Esophagus squamous epithelium (tissue), 5 donors: Measurements from ENCODE around the gene NRXN3. TPM values are rescaled to one million over a fixed set of nuclear protein-coding genes. Genes with fewer than 3 reads are reported as not detected.

Experiments
- DNase-seq: peaks from one replicate; lab custom pipeline; 2025; lab: John Stamatoyannopoulos, UW
- H3K27ac ChIP-seq, 4 donors: fragments of 200-600 bp; sonication (generic); one replicate each; pipeline ENCODE4 v1.5.1; 2016 to 2019; ENCODE audit warnings: mild to moderate bottlenecking in 1 of 4
- H3K27me3 ChIP-seq, 4 donors: fragments of 200-600 bp; sonication (generic); 1 replicate in 3 of 4; 2 replicates in 1 of 4; pipeline versions ENCODE4 v1.5.1 to v1.6.0; 2017 to 2021; ENCODE audit warnings: antibody characterized with exemption in 1 of 4
- H3K36me3 ChIP-seq, 3 donors: fragments of 200-600 bp; sonication (generic); one replicate each; pipeline ENCODE4 v1.5.1; 2016 to 2019
- H3K4me1 ChIP-seq, 3 donors: fragments of 200-600 bp; sonication (generic); one replicate each; pipeline ENCODE4 v1.5.1; 2017 to 2019
- H3K4me3 ChIP-seq, 4 donors: fragments of 200-600 bp; sonication (generic); 1 replicate in 3 of 4; 2 replicates in 1 of 4; pipeline ENCODE4 v1.5.1; 2016 to 2019; ENCODE audit warnings: mild to moderate bottlenecking in 2 of 4, moderate library complexity in 1 of 4
- H3K9me3 ChIP-seq, 3 donors: fragments of 200-600 bp; sonication (generic); one replicate each; pipeline ENCODE4 v1.5.1; 2016 to 2019
- CTCF ChIP-seq, 6 experiments: fragments of 450-650 bp in 4 of 6; fragments of 200-600 bp in 2 of 6; sonication (generic) in 2 of 6; IDR thresholded peaks; one replicate each; pipeline ENCODE4 v1.5.1; 2016 to 2019; ENCODE audit warnings: antibody characterized with exemption in 6 of 6, mild to moderate bottlenecking in 4 of 6, moderate library complexity in 4 of 6
- POLR2A ChIP-seq, 4 donors: fragments of 450-650 bp; IDR thresholded peaks; one replicate each; pipeline ENCODE4 v1.6.1; 2017; ENCODE audit warnings: antibody characterized with exemption in 4 of 4, mild to moderate bottlenecking in 4 of 4, moderate library complexity in 3 of 4
- WGBS, 2 donors: methylation state at CpG; one replicate each; pipeline ENCODE4 v1.1.5; 2018; 5-methylcytosine and 5-hydroxymethylcytosine counted together
- intact Hi-C: fragments of 100-400 bp; cut with DNase I; formaldehyde crosslinking; loops from one replicate; pipeline ENCODE4 v1.15.0; 2022
- total RNA-seq, 4 donors: library from RNA; depleted of rRNA; stranded (reverse); fragments of >200 nt; gene quantifications; one replicate each; pipeline ENCODE4 v1.1.0, GENCODE V29; 2016
- donor health status: DM: yes; HTN: yes; CAD: no.

NRXN3 gene
- total RNA-seq, 4 donors from 2014 or later, result 0.30 to 15.8 (median 1.5) TPM

GRCh38 chr14:79468486-79468885 lies 1298.3 kb downstream of the NRXN3 start:
- DNase-seq, result no peak
- no peaks in the 10 kb centered on the region for H3K36me3 ChIP-seq
- no peak overlapping the region for H3K4me3 ChIP-seq
- H3K27ac ChIP-seq, result no peak overlapping the region
- TF ChIP-seq CTCF (IDR thresholded peaks at IDR 0.05), result no peak
- no peak for TF ChIP-seq POLR2A (IDR thresholded peaks at IDR 0.05)
- 77 to 92% methylated on average over 3 of the region's 3 CpGs for WGBS, 2 donors
- intact Hi-C loops, result no loop called here
- H3K9me3 ChIP-seq, result no peaks in the 10 kb centered on the region
- H3K27me3 ChIP-seq, result no peaks in the 10 kb centered on the region
- H3K4me1 ChIP-seq, result no peaks in the 10 kb centered on the region

GRCh38 chr14:79473651-79474050 lies 1303.5 kb downstream of the NRXN3 start:
- intact Hi-C loops, result no loop called here
- no peak for DNase-seq
- 69 to 88% methylated on average over 5 of the region's 5 CpGs for WGBS, 2 donors
- no peak for TF ChIP-seq CTCF (IDR thresholded peaks at IDR 0.05)
- Histone ChIP-seq H3K36me3 (no peaks in the 10 kb centered on the region), H3K4me3 (no peak overlapping the region), H3K27me3 (no peaks in the 10 kb centered on the region), H3K4me1 (no peaks in the 10 kb centered on the region), H3K27ac (no peak overlapping the region), H3K9me3 (no peaks in the 10 kb centered on the region)

GRCh38 chr14:79475887-79476532 lies 1305.8 kb downstream of the NRXN3 start:
- Histone ChIP-seq H3K9me3 (no peaks in the 10 kb centered on the region), H3K36me3 (no peaks in the 10 kb centered on the region), H3K27ac (no peak overlapping the region), H3K27me3 (no peaks in the 10 kb centered on the region), H3K4me1 (no peaks in the 10 kb centered on the region), H3K4me3 (no peak overlapping the region)
- WGBS, 2 donors, result 62 to 69% methylated on average over 6 of the region's 6 CpGs
- DNase-seq, result no peak
- intact Hi-C loops, result no loop called here
- TF ChIP-seq POLR2A (IDR thresholded peaks at IDR 0.05) (no peak), CTCF (IDR thresholded peaks at IDR 0.05) (no peak)

- WGBS, 2 donors, result 86 to 88% methylated on average over 2 of the region's 2 CpGs
- H3K27ac ChIP-seq, result no peak overlapping the region
- H3K27me3 ChIP-seq, result no peaks in the 10 kb centered on the region
- no peak overlapping the region for H3K4me3 ChIP-seq
- TF ChIP-seq POLR2A (IDR thresholded peaks at IDR 0.05) (no peak), CTCF (IDR thresholded peaks at IDR 0.05) (no peak)
- intact Hi-C loops, result no loop called here
- H3K36me3 ChIP-seq, result no peaks in the 10 kb centered on the region
- H3K4me1 ChIP-seq, result no peaks in the 10 kb centered on the region
- DNase-seq, result no peak
- H3K9me3 ChIP-seq, result no peaks in the 10 kb centered on the region
Observed at GRCh38 chr14:79476552-79476951, 1306.4 kb downstream of the NRXN3 start.

GRCh38 chr14:79480212-79480611 lies 1310.0 kb downstream of the NRXN3 start:
- 88 to 92% methylated on average over 5 of the region's 5 CpGs for WGBS, 2 donors
- no peaks in the 10 kb centered on the region for H3K9me3 ChIP-seq
- no peak overlapping the region for H3K4me3 ChIP-seq
- DNase-seq, result no peak
- H3K27ac ChIP-seq, result no peak overlapping the region
- H3K36me3 ChIP-seq, result no peaks in the 10 kb centered on the region
- intact Hi-C loops, result no loop called here
- no peaks in the 10 kb centered on the region for H3K4me1 ChIP-seq
- TF ChIP-seq POLR2A (IDR thresholded peaks at IDR 0.05) (no peak), CTCF (IDR thresholded peaks at IDR 0.05) (no peak)
- no peaks in the 10 kb centered on the region for H3K27me3 ChIP-seq
